GM21381 (cell line): ENCODE measurements around the gene EFNA3.
"Not testable (repeated sequence)": the region's sequence is repeated elsewhere in the genome, so short reads cannot be mapped to it uniquely, and the experiment has no call there.

Source experiments
- ATAC-seq: cut with Tn5 transposase; IDR thresholded peaks from one replicate; pipeline ENCODE4 v1.9.1; 2021; ENCODE audit warnings: mild to moderate bottlenecking, moderate library complexity; ENCODE audit not compliant: unreplicated experiment

The EFNA3 gene

GRCh38 chr1:155107309-155108264 is 28.9 kb downstream of the EFNA3 start:
- ATAC-seq: no peak

- ATAC-seq: no peak
Measured at GRCh38 chr1:155108296-155108695, 29.7 kb downstream of the EFNA3 start.

DNA sequence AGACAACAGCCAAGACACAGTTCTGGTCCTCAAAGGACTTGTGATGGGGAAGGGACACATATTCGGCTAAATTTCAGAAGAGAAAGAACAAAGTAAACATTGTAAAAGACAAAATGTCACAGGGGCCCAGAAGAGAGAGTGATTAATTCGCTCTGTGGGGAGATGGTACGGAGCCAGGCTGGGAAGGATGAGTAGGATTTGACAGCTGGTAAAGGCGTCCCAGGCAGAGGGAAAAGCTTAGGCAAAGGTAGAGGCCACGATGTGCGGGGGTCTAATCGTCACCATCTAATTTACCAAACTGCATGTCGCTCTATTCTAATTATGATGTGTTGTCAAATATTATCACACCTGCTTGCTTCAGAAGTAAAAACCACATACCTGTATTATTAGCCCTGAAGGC is 31.7 kb downstream of the EFNA3 start:
- no peak for ATAC-seq

GRCh38 chr1:155110826-155111225 is 32.2 kb downstream of the EFNA3 start:
- no peak for ATAC-seq

GRCh38 chr1:155113450-155113980 is 34.9 kb downstream of the EFNA3 start:
- no peak for ATAC-seq

- no peak for ATAC-seq
Measured at GRCh38 chr1:155116113-155116764, 37.6 kb downstream of the EFNA3 start.

- no peak for ATAC-seq
Measured at GRCh38 chr1:155117610-155118009, 39.0 kb downstream of the EFNA3 start.

DNA sequence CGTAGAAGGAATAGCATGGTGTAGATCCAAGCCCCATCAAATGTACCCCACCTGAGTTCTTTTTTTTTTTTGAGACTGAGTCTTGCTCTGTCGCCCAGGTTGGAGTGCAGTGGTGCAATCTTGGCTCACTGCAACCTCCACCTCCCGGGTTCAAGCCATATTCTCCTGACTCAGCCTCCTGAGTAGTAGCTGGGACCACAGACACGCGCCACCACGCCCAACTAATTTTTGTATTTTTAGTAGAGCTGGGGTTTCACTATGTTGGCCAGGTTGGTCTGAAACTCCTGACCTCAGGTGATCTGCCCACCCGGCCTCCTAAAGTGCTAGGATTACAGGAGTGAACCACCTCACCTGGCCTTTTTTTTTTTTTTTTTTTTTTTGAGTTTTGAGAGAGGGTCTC is 39.5 kb downstream of the EFNA3 start:
- not testable (repeated sequence) for ATAC-seq

DNA sequence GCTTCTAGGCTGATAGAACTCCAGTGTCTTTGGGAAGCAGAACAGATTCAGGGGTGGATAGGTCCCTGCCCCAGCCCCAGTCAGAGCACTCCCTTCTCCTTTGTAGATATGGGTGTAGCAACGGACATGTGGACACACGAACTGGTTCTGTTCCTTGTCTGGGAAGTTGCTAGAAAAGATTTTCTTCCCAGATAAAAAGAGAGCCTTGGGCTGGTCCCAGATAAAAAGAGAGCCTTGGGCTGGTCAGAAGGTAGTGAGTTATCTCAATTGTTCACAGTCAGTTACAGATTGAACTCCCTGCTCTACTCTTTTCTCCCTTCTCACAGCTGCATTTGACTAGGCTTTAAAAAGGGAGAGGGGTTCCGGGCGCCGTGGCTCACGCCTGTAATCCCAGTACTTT is 41.6 kb downstream of the EFNA3 start:
- ATAC-seq: no peak

- ATAC-seq: no peak
Measured at GRCh38 chr1:155121249-155121648, 42.6 kb downstream of the EFNA3 start.

DNA sequence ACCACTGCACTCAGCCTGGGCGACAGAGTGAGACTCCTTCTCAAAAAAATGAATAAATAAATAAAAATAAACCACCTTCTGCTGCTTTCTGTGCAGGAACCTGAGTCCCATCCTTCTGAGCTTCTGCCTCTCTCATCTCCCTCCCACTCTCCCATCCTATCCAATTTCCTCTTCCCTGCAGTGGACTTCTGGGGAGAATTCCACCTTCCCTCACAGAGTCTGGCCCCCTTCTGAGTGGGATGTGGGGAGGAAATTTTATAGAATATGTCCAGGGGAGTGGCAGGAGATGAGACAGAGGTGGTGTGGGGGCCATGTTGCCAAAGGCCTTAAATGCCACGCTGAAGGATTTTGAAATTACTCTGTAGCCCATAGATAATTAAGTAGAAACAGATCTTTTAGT is 43.7 kb downstream of the EFNA3 start:
- no peak for ATAC-seq

GRCh38 chr1:155123801-155124200 is 45.2 kb downstream of the EFNA3 start:
- no peak for ATAC-seq

DNA sequence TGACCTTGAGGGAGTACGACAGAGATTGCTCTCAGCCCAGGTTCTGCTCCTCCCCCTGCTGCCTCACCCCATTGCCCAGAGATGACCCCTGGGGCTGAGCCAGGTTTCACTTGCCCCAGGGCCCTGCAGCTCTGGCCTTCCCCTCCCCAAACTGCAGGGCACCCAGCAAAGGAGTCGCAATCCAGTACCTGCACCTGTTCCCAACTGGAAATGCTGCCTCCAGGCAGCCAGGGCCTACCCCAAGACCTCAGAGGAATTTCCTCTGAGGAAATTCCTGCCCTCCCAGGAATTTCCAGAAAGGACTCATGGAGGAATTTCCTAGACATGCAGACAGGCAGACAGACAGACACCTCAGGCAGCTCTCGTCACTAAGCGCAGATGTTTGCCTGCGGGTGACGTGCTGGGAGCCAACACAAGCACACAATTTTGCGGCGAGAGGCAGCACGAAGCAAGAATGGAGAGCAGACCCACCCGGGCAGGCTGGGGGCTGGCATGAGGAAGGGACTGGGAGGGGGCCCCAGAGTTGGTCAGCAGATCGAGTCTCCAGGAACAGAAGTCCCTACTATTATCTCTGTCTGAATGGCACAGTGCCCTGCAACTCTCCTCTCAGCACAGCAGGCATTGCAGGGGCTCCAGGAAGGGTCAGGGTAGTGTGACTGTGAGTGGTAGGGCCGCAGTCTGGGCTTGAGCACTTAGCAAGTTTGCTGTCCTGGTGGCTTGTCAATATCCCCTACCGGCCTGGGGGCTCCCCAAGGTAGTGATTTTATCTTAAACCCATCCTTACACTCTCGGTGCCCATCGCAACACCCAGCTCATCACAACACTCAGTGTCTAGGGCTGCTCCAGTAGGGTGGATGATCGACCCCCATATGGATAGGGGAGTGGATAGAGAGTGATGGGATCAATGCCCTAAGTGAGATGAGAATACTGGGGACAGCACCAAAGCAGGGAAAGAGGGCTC is 46.1 kb downstream of the EFNA3 start:
- ATAC-seq: no peak

DNA sequence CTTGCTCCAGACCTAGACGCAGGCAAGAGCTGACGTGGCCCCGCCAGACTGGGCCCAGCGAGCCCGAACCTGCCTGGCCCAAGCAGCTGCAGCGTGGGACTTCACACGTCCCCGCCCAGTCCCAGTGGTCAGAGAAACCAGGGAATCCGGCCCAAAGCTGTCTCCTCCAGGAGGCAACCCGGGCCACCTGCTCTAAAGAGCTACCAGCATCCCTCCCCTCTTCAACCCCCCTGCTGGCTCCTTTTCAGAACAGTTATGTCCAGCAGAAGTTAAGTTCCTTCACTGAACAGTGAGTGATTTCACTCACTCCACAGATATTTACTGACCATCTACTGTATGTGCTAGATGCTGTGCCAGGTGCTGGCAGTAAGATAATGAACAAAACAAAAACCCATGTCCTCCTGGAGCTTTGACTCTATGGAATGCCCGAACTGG is 46.9 kb downstream of the EFNA3 start:
- no peak for ATAC-seq

DNA sequence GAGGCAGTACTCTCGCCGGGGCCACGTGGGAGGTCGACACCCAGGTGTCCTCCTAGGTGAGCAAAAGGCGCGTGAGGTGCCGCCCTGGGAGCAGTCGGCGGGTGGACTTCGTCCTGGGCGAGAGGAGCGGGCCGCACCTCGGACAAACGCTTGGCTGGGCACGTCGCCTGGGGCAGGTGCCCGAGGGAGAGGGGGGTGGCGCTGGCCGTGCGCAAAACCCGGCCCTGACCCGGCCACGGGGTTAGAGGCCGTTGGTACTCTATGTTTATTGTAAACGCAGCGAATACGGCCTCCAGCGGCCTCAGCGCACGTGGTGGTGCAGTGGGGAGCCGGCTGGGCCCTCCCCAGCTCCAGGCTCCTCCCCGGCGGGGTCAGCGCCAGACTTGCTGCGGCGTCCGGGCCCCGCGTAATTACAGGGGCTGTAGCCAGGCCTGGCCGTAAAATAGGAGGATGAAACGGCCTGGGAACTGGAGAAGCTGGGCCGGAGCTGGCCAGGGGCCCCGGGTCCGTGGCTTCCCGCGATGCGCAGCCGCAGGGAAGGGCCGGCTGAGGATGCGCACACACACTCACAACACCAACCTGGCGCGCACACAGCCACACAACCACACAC is 47.4 kb downstream of the EFNA3 start:
- ATAC-seq: no peak

DNA sequence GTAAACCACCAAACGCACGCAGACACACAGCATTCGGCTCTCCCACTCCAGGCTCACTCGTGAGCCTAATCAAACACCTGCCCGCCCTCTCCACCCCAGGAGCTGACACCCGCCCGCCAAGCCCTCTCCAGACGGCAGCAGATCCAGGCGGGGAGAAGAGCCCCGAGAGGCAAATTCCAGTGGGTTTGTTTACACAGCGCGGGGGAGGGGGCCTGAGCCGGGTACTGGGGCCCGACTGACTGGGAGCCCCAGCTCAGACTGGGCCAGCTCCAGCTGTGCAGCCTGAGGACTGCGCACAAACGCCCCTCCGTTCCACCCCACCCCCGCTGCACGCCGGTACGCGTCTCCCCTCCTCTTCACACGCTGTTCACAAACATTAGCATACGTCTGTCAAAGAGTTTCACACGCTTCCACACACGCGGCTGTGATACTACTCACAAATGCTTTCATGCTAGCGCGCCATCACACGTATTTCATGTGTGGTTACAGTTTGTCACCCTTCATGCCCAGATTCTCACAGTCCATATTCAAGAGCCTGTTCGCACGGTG is 48.0 kb downstream of the EFNA3 start:
- no peak for ATAC-seq

GRCh38 chr1:155127105-155127966 is 48.7 kb downstream of the EFNA3 start, which contains the start of gene EFNA1:
EFNA1 (plus strand) TSS chr1:155127876; CDS start chr1:155127978, 102 bp downstream.
- ATAC-seq: no peak

GRCh38 chr1:155127967-155128754 is 49.5 kb downstream of the EFNA3 start:
- no peak for ATAC-seq
